Neural cell (in vitro differentiated cells): ENCODE results near the gene C9orf57. TPM values are rescaled to one million over a fixed set of nuclear protein-coding genes. Genes with fewer than 3 reads are reported as not detected.
"Not testable (repeated sequence)": the region's sequence is repeated elsewhere in the genome, so short reads cannot be mapped to it uniquely, and the experiment has no call there.

Source experiments
- H2AFZ ChIP-seq: fragments of 200-600, 300-800 bp; sonication (generic), shearing (Covaris generic); 2 replicates; pipeline ENCODE4 v1.6.0; 2014; ENCODE audit warnings: low read depth, mild to moderate bottlenecking, antibody characterized with exemption, low read length, moderate library complexity
- H3F3A ChIP-seq: fragments of 200-600 bp; shearing (Covaris generic); 2 replicates; pipeline ENCODE4 v1.6.1; 2016; ENCODE audit warnings: mild to moderate bottlenecking, moderate library complexity, mixed read lengths, antibody characterized with exemption, low read length; ENCODE audit not compliant: insufficient read depth, poor library complexity, severe bottlenecking
- H3K27ac ChIP-seq: fragments of 200-600, 300-800 bp; sonication (generic), shearing (Covaris generic); 2 replicates; pipeline ENCODE4 v1.5.1; 2014; ENCODE audit warnings: mild to moderate bottlenecking, low read length, moderate library complexity
- H3K27me3 ChIP-seq: fragments of 300-800, 200-600 bp; sonication (generic), shearing (Covaris generic); 2 replicates; pipeline ENCODE4 v1.6.0; 2014; ENCODE audit warnings: mild to moderate bottlenecking, low read depth, low read length, moderate library complexity; ENCODE audit not compliant: insufficient read depth
- H3K36me3 ChIP-seq: fragments of 300-800, 200-600 bp; sonication (generic), shearing (Covaris generic); 2 replicates; pipeline ENCODE4 v1.5.1; 2014; ENCODE audit warnings: mild to moderate bottlenecking, antibody characterized with exemption, low read length, moderate library complexity; ENCODE audit not compliant: insufficient read depth
- H3K4me2 ChIP-seq: fragments of 300-800, 200-600 bp; sonication (generic), shearing (Covaris generic); 2 replicates; pipeline ENCODE4 v1.6.0; 2014; ENCODE audit warnings: mild to moderate bottlenecking, low read length
- H3K4me3 ChIP-seq: fragments of 300-800, 200-600 bp; sonication (generic), shearing (Covaris generic); 2 replicates; pipeline ENCODE4 v1.5.1; 2014; ENCODE audit warnings: mild to moderate bottlenecking, low read length, moderate library complexity
- H3K79me2 ChIP-seq: fragments of 200-600 bp; shearing (Covaris generic); replicated peaks from 2 replicates; pipeline ENCODE4 v1.6.0; 2014; ENCODE audit warnings: mild to moderate bottlenecking, low read length, moderate library complexity; ENCODE audit not compliant: insufficient read depth
- H3K9ac ChIP-seq: fragments of 300-800, 200-600 bp; sonication (generic), shearing (Covaris generic); 2 replicates; pipeline ENCODE4 v1.6.1; 2016; ENCODE audit warnings: mild to moderate bottlenecking, low read length, mixed read lengths
- H3K9me2 ChIP-seq: fragments of 200-600 bp; shearing (Covaris generic); 2 replicates; pipeline ENCODE4 v1.6.1; 2016; ENCODE audit warnings: mild to moderate bottlenecking, low read length, mixed read lengths; ENCODE audit not compliant: insufficient read depth
- H3K9me3 ChIP-seq: fragments of 200-600, 300-800 bp; sonication (generic), shearing (Covaris generic); 2 replicates; pipeline ENCODE4 v1.6.1; 2016; ENCODE audit warnings: mild to moderate bottlenecking, mixed run types, low read length, moderate library complexity, mixed read lengths
- H4K20me1 ChIP-seq: fragments of 200-600 bp; shearing (Covaris generic); 2 replicates; pipeline ENCODE4 v1.6.1; 2016; ENCODE audit warnings: mild to moderate bottlenecking, mixed run types; ENCODE audit not compliant: insufficient read depth
- CTCF ChIP-seq: fragments of 450-650 bp; IDR thresholded peaks from 2 replicates; pipeline ENCODE4 v1.5.1; 2014; ENCODE audit warnings: antibody characterized with exemption, mild to moderate bottlenecking, moderate library complexity; ENCODE audit not compliant: poor library complexity, severe bottlenecking
- EP300 ChIP-seq: fragments of 450-650 bp; conservative IDR thresholded peaks from 2 replicates; pipeline ENCODE4 v1.6.1; 2014; ENCODE audit warnings: antibody characterized with exemption, mild to moderate bottlenecking, moderate library complexity; ENCODE audit not compliant: poor library complexity, severe bottlenecking
- EZH2 ChIP-seq: fragments of 200-600, 300-800 bp; shearing (Covaris generic), sonication (generic); IDR thresholded peaks from 2 replicates; pipeline ENCODE4 v1.6.1; 2014; ENCODE audit warnings: antibody characterized with exemption, low read length, borderline replicate concordance, mild to moderate bottlenecking; ENCODE audit not compliant: insufficient read depth, poor library complexity, severe bottlenecking
- MXI1 ChIP-seq: fragments of 450-650 bp; conservative IDR thresholded peaks from 2 replicates; pipeline ENCODE4 v1.6.1; 2014; ENCODE audit warnings: antibody characterized with exemption, mild to moderate bottlenecking; ENCODE audit not compliant: poor library complexity, severe bottlenecking
- POLR2AphosphoS5 ChIP-seq: IDR thresholded peaks from 2 replicates; pipeline ENCODE4 v1.6.1; 2012
- RAD21 ChIP-seq: fragments of 450-650 bp; conservative IDR thresholded peaks from 2 replicates; pipeline ENCODE4 v1.6.1; 2014; ENCODE audit warnings: antibody characterized with exemption, mild to moderate bottlenecking, moderate library complexity
- REST ChIP-seq: IDR thresholded peaks from 2 replicates; pipeline ENCODE4 v1.6.1; 2012; ENCODE audit warnings: borderline replicate concordance
- SMC3 ChIP-seq: fragments of 450-650 bp; conservative IDR thresholded peaks from 2 replicates; pipeline ENCODE4 v1.6.1; 2014; ENCODE audit warnings: antibody characterized with exemption, mild to moderate bottlenecking, moderate library complexity; ENCODE audit not compliant: poor library complexity
- TAF1 ChIP-seq: IDR thresholded peaks from 2 replicates; pipeline ENCODE4 v1.6.1; 2012; ENCODE audit warnings: low read depth
- polyA minus RNA-seq: library from RNA; depleted of rRNA, polyadenylated mRNA; stranded (reverse); fragments of >200 nt; gene quantifications from 2 replicates; pipeline ENCODE4 v1.2.3, GENCODE V29; 2014
- polyA plus RNA-seq: library from polyadenylated mRNA; depleted of rRNA; stranded (reverse); fragments of >200 nt; gene quantifications from 2 replicates; pipeline ENCODE4 v1.2.3, GENCODE V29; 2014

C9orf57 gene
- polyA plus RNA-seq (not detected in 2 replicates), polyA minus RNA-seq (not detected in 2 replicates)

GRCh38 chr9:72060513-72060912 lies at the start of gene C9orf57:
Gene C9orf57, minus strand, starts transcription at chr9:72060613. Its CDS starts 1,282 bp downstream, at chr9:72059331.
- H3K9ac ChIP-seq: no peak within 1 kb of the TSS
- H4K20me1 ChIP-seq: no peaks in the 10 kb centered on the region
- no peak within 1 kb of the TSS for H3K4me3 ChIP-seq
- H3K9me2 ChIP-seq: no peaks in the 10 kb centered on the region
- no peak within 1 kb of the TSS for H3K4me2 ChIP-seq
- H3K9me3 ChIP-seq: no peaks in the 10 kb centered on the region
- no peaks in the 10 kb centered on the region for H3K36me3 ChIP-seq
- no peak within 1 kb of the TSS for H3K27ac ChIP-seq
- TF ChIP-seq MXI1 (no peak), CTCF (no peak), EP300 (no peak), RAD21 (no peak), TAF1 (no peak), SMC3 (no peak), EZH2 (no peak), POLR2AphosphoS5 (no peak), REST (no peak)
- no peaks in the 10 kb centered on the region for H3K79me2 ChIP-seq
- H2AFZ ChIP-seq: no peak within 1 kb of the TSS
- no peaks in the 10 kb centered on the region for H3F3A ChIP-seq
- no peaks in the 10 kb centered on the region for H3K27me3 ChIP-seq

GRCh38 chr9:72102520-72102919 lies 42.1 kb upstream of the C9orf57 start:
- no peaks in the 10 kb centered on the region for H3K9me2 ChIP-seq
- H3K27me3 ChIP-seq: no peaks in the 10 kb centered on the region
- no peaks in the 10 kb centered on the region for H4K20me1 ChIP-seq
- no peaks in the 10 kb centered on the region for H3K9me3 ChIP-seq
- no peaks in the 10 kb centered on the region for H3K79me2 ChIP-seq
- H3F3A ChIP-seq: no peaks in the 10 kb centered on the region
- H3K9ac ChIP-seq: no peak overlapping the region
- TF ChIP-seq REST (no peak), POLR2AphosphoS5 (no peak), TAF1 (no peak), MXI1 (no peak), SMC3 (no peak), RAD21 (no peak), EZH2 (no peak), EP300 (no peak)
- no peaks in the 10 kb centered on the region for H3K36me3 ChIP-seq
- H2AFZ ChIP-seq: no peak overlapping the region
- H3K27ac ChIP-seq: no peak overlapping the region
- no peak overlapping the region for H3K4me2 ChIP-seq
- no peak overlapping the region for H3K4me3 ChIP-seq

GRCh38 chr9:72095520-72095919 lies 35.1 kb upstream of the C9orf57 start:
- H3F3A ChIP-seq, H3K9me3 ChIP-seq, H3K4me3 ChIP-seq, H3K27ac ChIP-seq, H3K9me2 ChIP-seq, H4K20me1 ChIP-seq, H3K36me3 ChIP-seq, H2AFZ ChIP-seq, H3K9ac ChIP-seq, H3K27me3 ChIP-seq, H3K4me2 ChIP-seq, H3K79me2 ChIP-seq: not testable (repeated sequence)
